OCI-LY3 (cell line): ENCODE data around the gene KEAP1.

ENCODE experiments used
- CTCF ChIP-seq: fragments of 200-600, 300-600 bp; sonication (generic); IDR thresholded peaks from 2 replicates; pipeline ENCODE4 v1.5.1; 2014; ENCODE audit warnings: antibody characterized with exemption, low read length, low read depth
- EZH2phosphoT487 ChIP-seq: fragments of 200-600 bp; shearing (Covaris generic); IDR thresholded peaks from 2 replicates; pipeline ENCODE4 v1.6.1; 2018; ENCODE audit warnings: antibody characterized with exemption, mixed run types, low read depth

GRCh38 chr19:10519421-10519820 lies 16.3 kb upstream of the KEAP1 start:
- no peak for TF ChIP-seq CTCF
- no peak for TF ChIP-seq EZH2phosphoT487
